ENCODE measurements around the gene LGALS3BP.

LGALS3BP gene

DNA sequence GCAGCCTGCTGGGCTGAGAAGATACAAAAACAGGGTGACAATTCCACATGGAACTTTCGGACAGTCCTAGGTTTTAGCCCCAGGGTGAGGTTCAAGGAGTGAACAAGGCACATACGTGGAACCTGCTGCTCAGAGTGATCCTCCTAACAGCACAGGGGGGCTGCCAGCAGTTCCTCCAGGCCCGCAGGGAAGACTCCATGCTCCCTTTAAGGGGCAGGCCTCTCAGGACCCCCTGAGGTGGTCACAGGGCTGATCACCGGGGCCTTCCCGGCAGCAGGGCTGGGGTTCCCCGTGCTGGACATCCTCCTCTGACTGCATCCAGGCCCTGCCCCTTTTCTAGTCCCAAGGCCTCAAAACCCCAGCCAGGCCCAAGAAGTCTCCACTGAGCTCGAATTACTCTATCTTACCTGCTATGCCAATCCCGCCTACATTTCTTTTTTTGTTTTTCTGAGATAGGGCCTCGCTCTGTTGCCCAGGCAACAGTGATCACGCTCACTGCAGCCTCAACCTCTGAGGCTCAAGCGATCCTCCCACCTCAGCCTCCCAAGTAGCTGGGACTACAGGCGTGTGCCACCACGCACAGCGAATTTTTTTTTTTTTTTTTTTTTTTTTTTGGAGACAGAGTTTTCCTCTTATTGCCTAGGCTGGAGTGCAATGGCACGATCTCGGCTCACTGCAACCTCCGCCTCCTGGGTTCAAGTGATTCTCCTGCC is 19.5 kb upstream of the LGALS3BP start:
- no peak for DNase-seq (ENCODE audit: low spot score)

DNA sequence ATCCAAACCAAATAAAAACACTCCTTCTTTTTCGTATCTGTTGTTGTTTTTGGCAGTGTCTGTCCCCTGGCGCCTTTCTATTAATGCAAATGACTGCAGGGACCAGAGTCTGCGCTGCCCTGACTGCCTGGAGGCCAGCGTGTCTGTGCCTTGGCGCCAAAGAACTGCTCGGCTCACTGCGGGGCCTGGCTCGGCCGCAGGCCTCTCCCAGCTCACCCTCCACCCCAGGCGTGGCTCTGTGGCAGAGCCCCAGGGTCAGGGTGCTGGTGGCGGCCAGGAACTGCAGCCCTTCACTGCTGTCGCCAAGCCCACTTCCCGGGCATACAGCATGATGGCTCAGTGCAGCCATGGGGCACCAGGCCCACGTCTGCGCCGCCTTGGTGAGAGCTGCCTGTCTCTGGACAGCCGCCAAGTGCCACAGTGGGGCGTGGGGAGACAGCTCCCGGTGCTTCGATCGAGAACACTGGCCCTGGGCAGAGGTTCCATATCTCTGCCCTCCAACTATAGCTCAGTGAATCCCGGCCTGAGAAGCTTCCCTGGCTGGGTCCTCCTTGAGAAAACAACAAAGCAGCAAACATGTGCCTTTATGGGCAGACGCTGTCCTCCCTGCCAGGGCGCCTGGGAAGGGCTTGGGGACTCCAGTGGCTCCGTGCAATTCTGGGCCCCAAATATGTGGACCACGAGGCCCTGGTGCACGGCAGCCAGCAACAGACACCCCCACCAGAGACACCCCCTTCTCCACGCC is 18.8 kb upstream of the LGALS3BP start:
- DNase-seq (ENCODE audit: low spot score), result no peak

DNA sequence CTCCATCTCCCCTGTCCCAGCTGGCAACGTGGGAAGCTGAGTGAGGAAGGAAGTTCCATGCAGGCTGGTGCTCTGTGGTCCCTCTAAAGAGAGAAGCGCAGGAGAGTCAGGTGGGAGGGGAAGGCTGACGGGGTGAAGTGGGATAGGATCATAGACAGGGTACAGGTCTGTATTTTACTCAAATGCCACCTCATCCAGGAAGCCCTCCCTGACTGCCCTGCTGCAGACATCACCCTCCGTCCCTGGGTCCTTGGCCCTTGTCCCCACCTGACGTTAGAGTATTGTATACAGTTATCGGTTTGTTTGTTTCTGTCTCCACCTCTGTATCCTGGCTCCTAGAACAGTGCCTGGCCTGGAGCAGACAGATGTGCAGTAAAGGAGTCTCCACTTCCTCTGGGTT is 18.2 kb upstream of the LGALS3BP start:
- DNase-seq (ENCODE audit: low spot score), result no peak

DNA sequence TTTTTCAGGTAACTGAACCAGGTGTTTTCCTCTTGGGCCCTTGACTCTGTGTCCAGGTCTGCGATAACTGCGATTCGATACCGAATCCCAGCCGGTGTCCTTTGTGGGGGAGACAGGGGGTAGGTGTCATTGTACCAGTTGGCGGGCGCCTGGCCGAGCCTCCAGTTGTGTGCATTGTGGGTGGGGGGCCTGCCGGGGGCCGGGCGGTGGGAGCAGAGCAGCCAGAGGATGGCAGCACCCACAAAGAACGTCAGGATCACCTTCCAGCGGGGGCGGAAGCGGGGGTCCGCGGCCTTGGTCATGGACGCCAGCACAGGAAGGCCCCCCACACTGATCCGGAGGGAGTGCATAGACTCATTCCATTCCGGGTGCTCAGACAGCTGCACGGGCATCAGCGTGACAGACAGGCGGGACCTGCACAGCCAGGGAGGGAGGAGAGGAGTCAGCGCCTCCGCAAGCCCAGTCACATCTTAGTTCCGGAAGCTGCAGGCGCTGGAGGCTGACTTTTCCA is 17.6 kb upstream of the LGALS3BP start:
- no peak for DNase-seq (ENCODE audit: low spot score)

DNA sequence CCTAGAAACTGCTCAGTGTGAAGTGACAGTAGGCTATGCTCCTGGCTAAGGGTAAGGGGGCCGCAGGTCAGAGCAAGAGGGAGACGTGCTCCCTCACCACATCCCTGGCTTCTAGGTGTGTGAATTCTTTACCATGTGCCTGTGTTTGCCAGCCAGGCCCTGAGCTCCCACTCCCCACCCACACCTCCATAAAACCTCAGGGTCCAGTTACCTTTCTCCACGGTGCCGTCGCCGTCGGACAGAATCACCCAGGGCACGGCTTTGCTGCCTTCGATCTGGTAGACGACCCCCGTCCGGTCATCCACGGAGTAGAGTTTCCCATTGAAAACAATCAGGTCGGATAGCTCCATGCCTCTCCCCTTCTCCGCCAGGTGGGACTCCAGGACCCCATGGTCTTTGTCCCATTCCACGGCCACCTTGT is 17.1 kb upstream of the LGALS3BP start:
- peak; percentile 13 for DNase-seq (ENCODE audit: low spot score)

DNA sequence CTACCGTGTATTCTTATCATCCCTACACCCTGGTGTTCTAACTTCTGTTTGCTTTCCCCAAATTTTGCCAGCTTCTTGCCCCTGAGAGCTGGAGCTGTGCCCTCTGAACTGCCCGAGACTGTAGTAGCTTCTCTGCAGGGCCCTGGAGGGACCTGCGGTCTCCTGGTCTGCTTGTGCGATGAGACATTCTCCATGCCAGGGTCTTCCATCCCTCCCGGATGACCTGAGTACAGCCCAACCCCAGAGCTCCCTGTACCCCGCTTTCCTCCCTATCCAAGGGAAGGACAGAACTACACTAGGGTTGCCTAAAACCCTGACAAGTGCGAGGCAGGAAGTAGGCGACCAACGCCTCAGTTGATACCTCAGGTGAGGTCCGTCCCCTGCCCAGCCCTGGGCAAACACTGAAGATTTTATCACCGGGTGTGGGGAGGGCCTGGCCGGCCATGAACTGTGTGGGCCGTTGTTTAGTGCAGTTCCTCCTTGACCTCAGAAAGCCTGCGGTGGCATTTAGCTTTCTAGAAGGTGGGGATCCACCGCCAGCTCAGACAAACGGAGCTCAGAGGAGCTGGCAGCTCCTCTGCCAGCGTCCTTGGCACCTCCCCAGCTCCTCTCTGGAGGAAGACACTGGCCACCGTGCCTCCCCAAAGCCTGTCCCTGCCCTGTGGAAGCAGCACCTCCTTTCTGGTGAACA is 16.2 kb upstream of the LGALS3BP start:
- DNase-seq (ENCODE audit: low spot score), result peak; percentile 58

DNA sequence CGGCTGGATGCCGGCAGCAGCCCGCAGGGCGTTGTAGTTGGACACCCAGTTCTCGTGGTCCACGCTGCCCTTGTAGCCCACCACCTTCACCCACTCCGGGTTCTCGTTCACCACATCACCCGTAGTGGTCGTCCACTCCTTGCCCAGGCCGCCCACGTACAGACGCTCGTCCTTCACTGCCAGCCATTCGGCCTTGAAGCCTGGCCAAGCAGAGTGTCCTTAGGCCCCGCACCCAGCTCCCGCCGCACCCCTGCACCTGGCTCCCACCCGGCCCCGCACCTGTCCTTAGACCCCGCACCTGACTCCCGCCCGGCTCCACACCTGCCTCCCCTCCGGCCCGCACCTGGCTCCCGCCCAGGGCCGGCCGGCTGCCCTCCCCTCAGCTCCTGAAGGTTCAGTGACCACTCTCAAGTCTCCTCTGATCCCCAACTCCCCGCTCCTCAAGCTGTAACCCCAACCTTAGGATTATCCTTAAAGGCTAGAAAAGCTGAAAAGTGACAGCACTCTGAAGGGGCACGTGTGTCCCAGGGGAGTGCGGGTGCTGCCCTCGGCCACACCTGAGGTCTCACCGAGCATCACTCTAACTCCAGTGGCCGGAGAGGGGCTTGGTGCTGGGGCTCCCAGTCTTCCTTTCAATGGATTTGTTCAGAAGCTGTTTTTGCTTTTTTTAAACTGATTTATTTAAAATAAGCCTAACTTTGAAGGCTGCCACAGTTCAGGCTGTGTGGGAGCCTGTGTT is 15.5 kb upstream of the LGALS3BP start:
- peak; percentile 5 for DNase-seq (ENCODE audit: low spot score)

DNA sequence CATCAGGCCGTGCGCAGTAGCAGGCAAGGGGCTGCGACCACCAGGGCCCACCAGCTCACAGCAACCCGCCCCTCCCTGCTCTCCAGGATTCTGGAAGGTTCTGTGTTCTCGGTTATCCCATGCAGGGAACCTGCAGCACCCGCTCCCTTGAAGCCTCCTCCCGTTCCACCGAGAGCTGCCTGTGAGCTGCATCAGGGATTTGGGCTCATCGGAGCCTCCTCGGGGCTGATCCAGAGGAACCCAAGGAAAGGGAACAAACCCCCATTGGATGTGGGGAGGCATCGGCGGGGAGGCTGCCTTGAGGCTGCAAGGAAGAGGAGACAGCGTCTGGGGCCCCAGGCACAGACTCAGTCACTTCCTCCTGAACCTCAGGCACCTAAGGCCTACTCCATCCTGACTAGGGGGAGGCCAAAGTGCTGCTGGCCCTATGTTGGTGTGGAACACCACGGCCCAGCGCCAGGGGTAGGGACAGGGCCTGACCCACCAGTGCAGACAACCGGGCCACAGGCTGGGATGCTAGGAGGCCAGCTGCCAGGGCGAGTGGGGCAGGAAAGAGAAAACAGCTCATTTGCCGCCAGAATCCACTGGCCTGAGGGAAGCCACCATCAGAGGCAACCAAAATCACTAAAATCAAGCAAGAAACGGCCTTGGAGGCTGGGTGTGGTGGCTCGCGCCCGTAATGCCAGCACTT is 14.4 kb upstream of the LGALS3BP start:
- peak; percentile 22 for DNase-seq (ENCODE audit: low spot score)

DNA sequence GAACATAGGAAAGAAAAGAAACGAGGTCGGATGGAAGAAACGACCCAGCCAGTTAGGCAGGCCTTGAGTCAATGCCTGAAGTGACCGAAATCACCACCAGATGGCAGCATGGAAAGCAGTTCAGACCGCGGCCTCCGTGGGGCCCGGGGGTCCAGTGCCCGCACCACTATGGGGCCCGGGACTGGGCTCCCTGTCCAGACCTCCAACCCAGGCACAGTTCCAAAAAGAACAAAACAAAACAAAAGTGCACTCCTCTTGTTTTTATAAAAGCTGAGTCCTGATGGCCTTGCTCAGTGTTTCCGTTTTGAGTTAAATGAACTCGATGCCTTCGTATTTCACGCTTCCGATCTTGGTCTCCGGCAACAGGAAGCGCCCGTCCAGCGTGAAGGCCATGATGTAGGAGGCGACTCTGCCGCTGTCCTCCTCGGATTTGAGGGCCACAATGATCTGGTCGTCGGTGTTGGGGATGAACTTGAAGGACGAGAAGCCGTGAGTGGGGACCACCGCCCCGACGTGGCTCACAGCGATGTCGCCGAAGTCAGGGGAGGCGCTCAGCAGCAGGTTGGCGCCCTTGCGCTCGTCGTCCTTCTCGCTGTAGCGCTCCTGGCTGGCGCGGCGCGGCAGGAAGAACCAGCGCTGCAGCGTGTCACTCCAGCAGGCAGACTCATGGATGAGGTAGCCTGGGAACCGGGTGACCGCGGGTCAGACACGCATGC is 13.7 kb upstream of the LGALS3BP start:
- peak; percentile 82 for DNase-seq (ENCODE audit: low spot score)

DNA sequence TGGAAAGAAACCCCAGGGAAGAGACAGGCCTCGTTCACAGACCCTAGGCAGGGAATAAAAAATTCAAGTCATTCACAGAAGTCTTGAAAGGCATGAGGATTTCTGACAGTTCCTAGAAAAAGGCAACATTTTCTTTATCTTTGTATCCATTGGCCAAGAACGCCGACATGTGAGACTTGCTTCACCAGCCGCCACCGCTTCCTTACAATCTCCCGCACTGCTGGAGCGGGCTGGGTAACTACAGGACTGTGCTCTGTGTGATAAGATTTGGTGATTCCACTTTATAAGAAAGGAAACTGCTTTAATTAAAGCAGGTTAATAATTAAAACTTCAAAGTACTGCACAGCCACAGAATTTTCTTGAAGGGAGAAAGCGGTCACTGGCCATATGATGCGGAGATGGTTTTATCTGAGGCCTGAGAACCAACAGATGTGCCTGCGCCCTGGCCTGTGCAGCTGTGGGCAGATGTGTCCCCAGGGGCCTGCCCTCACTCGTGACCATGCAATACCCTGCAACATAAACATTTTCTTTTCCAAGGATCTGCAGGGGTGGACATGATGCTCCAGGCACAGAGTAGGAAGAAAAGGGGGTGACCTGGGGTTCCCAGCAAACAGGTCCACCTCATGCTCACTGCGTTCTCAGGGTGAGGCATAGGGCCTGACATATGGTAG is 13.0 kb upstream of the LGALS3BP start:
- no peak for DNase-seq (ENCODE audit: low spot score)

DNA sequence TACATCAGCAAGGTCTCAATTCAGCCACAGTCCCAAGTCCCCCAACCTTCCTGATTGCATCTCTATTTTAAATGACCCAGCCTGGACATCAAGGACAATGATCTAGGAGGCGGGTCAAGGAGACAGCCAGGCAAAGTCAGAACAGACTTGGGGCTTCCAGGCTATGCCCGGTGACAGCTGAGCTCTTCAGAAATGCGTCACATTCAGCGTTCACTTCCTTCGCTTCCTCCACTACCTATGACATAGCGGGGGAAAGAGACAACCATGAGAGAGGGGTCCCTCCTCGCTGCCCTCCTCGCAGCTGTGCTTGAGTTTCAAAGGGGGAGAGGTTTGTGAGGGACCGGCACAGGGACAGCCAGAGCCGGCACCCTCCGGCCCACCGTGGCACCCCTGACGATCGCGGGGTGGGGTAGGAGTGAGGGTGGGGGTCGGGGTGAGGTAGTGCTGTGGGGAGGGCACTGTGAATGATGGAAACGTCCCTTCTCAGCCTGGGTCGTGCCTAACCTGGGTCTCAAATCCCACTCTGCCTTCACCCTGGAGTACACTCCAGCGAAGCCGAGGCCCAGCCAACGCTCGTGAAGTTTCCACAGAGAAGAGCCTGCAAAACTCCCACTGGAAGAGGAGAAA is 12.3 kb upstream of the LGALS3BP start:
- no peak for DNase-seq (ENCODE audit: low spot score)

DNA sequence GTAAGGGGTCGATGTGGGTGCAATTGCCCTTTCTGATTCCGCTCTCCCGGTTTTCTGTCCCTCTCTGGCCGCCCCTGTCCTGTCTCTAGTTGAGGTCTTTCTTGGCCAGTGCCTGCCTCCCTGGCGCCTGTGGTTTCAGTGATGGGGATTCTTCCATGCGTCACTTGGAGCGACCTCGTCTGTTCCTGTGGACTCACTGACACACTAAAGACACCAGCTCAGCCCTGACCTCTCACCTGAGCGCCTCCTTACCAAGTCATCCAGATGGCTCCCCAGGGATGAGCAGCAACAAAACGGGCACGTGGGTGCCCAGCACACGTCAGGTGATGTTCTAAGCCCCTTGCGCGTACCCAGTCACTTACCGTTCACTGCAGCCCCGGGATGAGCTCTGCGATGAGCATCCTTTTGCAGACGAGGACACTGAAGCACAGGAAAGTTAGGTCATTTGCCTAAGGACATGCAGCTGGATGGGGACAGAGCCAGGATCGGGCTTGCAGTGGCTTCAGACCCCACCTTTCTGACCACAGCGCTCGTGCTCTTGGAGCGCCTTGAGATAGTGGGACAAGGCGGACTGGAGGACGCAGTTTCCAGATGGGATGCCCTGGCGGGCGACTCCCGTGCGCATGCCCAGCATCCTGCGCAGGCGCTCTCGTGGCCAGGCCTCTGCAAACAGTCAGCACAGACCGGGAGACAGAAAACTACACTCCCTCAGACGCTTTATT is 11.5 kb upstream of the LGALS3BP start:
- no peak for DNase-seq (ENCODE audit: low spot score)

DNA sequence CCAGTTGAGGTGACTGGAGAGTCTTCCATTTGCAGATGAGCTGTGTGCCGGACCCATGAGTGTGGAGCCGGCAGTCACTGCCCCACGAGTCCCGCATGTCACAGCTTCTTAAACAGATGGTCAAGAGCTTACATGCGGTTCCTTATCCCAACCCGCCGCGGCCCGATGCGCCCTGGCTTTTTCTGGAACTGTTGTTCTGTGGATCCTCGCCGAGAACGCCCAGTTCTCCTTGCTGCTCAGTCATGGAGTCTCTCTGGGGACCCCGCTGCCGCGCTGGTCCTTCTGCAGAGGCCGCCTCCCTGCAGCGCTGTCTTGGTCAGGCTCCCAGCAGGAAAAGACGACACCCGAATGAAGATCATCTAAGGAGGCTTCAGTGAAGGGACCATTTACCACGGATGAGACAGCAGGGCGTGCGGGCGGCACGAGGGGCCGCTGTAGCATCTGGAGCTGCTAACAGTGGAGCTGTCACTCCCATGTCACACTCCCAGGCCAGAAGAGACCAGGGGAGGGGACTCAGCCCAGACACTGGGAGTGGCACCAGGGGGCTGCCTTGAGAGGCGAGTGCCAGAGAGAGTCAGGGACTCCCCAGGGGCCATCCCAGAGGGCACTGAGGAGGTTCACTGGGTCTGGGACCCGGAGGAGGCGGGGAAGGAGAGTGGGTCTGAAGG is 10.8 kb upstream of the LGALS3BP start:
- DNase-seq (ENCODE audit: low spot score), result no peak

DNA sequence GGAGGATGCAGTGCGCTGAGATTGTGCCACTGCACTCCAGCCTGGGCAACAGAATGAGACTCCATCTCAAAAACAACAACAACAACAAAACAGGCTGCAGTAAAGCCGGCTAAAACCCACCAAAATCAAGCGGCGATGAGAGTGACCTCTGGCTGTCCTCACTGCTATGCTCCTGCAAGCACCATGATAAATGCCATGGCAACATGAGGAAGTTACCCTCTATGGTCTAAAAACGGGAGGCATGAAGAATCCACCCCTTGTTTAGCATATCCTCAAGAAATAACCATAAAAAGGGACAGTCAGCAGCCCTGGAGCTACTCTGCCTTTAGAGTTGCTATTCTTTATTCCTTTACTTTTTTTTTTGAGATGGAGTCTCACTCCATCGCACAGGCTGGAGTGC is 8.4 kb upstream of the LGALS3BP start:
- no peak for DNase-seq (ENCODE audit: low spot score)

DNA sequence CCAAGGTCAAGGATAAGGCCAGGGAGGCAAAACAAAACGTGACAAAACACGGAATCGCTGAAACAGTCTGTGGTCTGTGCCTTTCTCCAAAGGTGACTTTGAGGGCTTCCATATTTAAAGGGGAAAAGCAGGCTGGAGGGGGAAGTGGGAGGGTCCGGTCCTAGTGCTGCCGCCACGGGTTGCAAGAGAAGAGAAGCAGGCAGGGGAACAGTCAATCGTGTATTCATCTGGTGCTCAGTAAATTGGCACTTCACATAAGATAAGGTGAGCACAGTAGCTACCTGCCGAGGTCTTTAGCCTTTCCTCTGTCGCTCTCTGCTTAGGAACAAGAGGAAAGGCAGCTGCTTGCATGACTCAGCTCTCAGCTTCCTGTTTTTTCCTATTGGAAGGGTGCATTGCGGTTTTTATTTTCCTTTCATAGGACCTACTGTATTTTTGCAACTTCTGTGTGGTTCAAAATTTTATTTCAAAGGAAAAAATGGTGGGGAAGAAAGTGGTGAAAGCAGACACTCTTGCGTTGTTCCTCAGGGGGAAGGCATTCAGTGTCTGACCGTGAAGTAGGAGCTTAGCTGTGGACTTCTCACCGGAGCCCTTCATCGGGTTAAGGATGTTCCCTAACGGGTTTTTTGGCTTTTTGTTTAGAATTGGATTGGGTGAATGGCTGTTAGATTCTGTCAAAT is 7.1 kb upstream of the LGALS3BP start:
- no peak for DNase-seq (ENCODE audit: low spot score)

DNA sequence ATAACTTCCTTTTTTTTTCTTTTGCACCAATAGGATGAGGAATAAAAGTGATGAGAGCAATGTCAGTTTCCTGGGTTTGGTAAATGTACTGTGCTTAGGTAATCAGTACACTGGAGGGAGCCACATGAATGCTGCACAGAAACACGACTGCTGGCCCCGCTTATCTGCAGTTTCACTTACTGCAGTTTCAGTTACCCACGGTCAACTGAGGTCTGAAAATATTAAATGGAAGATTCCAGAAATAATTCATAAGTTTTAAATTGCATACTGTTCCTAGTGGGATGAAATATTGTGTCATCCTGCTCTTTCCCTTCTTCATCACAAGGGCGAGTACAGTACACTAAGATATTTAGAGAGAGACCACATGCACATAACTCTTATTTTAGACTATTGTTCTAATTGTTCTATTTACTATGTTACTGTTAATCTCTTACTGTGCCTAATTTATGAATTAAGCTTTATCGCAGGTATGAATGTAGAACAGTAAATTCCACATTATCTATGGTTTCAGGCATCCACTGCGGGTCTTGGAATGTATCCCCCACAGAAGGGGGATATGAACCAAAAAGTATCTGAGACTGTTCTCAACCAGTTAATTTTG is 6.4 kb upstream of the LGALS3BP start:
- DNase-seq (ENCODE audit: low spot score), result no peak

DNA sequence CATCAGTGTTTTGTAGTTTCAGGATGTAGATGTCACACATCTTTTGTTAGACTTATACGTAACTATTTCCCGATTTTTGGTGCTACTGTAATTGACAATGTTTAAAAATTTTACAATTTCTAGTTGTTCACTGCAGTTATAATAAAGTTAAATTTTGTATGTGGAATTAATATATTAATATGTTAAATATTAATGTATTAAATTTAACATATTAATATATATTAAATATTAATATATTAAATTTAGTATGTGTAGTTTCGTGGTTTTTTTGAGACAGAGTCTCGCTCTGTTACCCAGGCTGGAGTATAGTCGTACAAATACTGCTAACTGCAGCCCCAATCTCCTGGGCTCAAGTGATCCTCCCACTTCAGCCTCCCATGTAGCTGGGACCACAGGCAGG is 5.7 kb upstream of the LGALS3BP start:
- DNase-seq (ENCODE audit: low spot score), result no peak
